ENCODE measurements around the gene ALG14. TPM values are rescaled to one million over a fixed set of nuclear protein-coding genes. Genes with fewer than 3 reads are reported as not detected.

Gene ALG14
- total and polyA plus RNA-seq, 4 experiments from 2014 or later: 1.1 to 6.8 (median 3.7) TPM

DNA sequence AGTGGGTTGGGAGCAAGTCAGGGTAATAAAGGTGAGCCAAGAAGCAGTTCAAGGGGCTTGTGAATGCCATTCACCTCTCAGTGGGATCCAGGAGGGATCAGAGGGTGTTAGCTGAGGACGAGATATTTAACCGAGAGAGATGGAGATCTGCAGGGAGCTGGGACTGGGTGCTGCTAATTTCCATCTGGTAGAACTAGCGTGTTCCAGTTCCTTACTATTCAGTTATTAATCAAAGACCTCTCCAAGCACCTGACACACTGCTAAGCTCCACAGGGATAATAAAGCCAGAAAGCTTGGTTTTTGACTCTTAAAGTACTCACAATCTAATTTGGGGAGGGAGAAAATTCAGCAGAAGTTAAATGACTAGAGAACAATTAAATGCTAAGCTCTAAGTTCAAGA, 57.7 kb downstream of the ALG14 start:
- CTCF ChIA-PET (ENCODE audit: partially characterized antibody): interaction anchor here (0.7 kb wide), 1 partner anchor 29 kb away, joined by 3 read pairs; no protein-coding TSS in a partner anchor
- DNase-seq: no peak

GRCh38 chr1:95013950-95014574, 58.7 kb downstream of the ALG14 start:
- H3K27me3 ChIP-seq (ENCODE audit: insufficient read depth, low read length): no peaks in the 10 kb centered on the region
- no peaks in the 10 kb centered on the region for H3K36me3 ChIP-seq (ENCODE audit: insufficient read depth, low read length)
- no peaks in the 10 kb centered on the region for H3K4me1 Mint-ChIP-seq
- H3K27ac Mint-ChIP-seq: no peak overlapping the region
- H3K36me3 Mint-ChIP-seq: peaks cover 3 to 14% of the 10 kb centered on the region in 2 donors
- ChIA-PET CTCF (ENCODE audit: partially characterized antibody) (no interaction called here), POLR2A (ENCODE audit: partially characterized antibody) (no interaction called here)
- intact Hi-C loops (cut with micrococcal nuclease): no loop called here
- H3K4me3 Mint-ChIP-seq: no peak overlapping the region
- no peaks in the 10 kb centered on the region for H3K9me3 ChIP-seq (ENCODE audit: control insufficient read depth in 1 of 2, low read length in 2 of 2)
- H3K27me3 Mint-ChIP-seq: no peaks in the 10 kb centered on the region
- no peaks in the 10 kb centered on the region for H3K9me3 Mint-ChIP-seq
- no peak for DNase-seq
- H3K4me3 ChIP-seq (ENCODE audit: low read length in 2 of 2): no peak overlapping the region
- H3K27ac ChIP-seq (ENCODE audit: low read depth, low read length): no peak overlapping the region
- no peaks in the 10 kb centered on the region for H3K4me1 ChIP-seq (ENCODE audit: insufficient read depth, low read length)

More for the DNA sequence above, 57.7 kb downstream of the ALG14 start:
- H3K9me3 ChIP-seq (ENCODE audit: control insufficient read depth in 1 of 2, low read length in 2 of 2): no peaks in the 10 kb centered on the region
- H3K4me3 Mint-ChIP-seq: no peak overlapping the region
- H3K4me3 ChIP-seq (ENCODE audit: low read length in 2 of 2): no peak overlapping the region
- H3K36me3 ChIP-seq (ENCODE audit: insufficient read depth, low read length): no peaks in the 10 kb centered on the region
- no peaks in the 10 kb centered on the region for H3K9me3 Mint-ChIP-seq
- H3K27me3 ChIP-seq (ENCODE audit: insufficient read depth, low read length): no peaks in the 10 kb centered on the region
- intact Hi-C loops (cut with micrococcal nuclease): no loop called here
- H3K27ac Mint-ChIP-seq: no peak overlapping the region
- no peaks in the 10 kb centered on the region for H3K4me1 ChIP-seq (ENCODE audit: insufficient read depth, low read length)
- H3K27me3 Mint-ChIP-seq: no peaks in the 10 kb centered on the region
- peaks cover 3 to 14% of the 10 kb centered on the region in 2 donors for H3K36me3 Mint-ChIP-seq
- POLR2A ChIA-PET (ENCODE audit: partially characterized antibody): no interaction called here
- H3K4me1 Mint-ChIP-seq: no peaks in the 10 kb centered on the region
- H3K27ac ChIP-seq (ENCODE audit: low read depth, low read length): no peak overlapping the region

DNA sequence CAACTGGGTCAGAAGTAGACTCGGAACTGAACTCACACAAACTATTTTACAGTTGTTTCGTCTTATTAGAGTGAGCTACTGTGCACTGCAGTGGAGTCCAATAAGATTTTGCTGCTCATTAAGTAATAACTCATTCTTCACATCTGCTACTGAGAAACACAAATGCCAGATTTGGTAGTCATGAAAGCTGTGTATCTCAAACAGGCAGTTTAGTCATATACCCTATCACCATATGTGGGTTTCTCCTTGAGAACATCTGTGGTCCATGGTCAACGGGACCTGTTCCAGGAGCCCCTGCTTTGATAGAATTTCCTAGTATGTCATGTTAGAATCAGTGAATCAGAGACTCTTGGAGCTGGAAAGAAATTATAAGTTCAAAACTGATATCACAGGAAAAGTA, 60.4 kb downstream of the ALG14 start:
- Mint-ChIP-seq H3K36me3 (peaks cover 3 to 14% of the 10 kb centered on the region in 2 donors), H3K4me1 (no peaks in the 10 kb centered on the region), H3K27me3 (no peaks in the 10 kb centered on the region), H3K4me3 (no peak overlapping the region), H3K27ac (no peak overlapping the region), H3K9me3 (no peaks in the 10 kb centered on the region)
- DNase-seq: no peak
- H3K4me1 ChIP-seq (ENCODE audit: insufficient read depth, low read length): no peaks in the 10 kb centered on the region
- CTCF ChIA-PET (ENCODE audit: partially characterized antibody): no interaction called here
- intact Hi-C loops (cut with micrococcal nuclease): no loop called here
- no peaks in the 10 kb centered on the region for H3K9me3 ChIP-seq (ENCODE audit: control insufficient read depth in 1 of 2, low read length in 2 of 2)
- H3K4me3 ChIP-seq (ENCODE audit: low read length in 2 of 2): no peak overlapping the region
- POLR2A ChIA-PET (ENCODE audit: partially characterized antibody): no interaction called here
- H3K27ac ChIP-seq (ENCODE audit: low read depth, low read length): no peak overlapping the region
- H3K27me3 ChIP-seq (ENCODE audit: insufficient read depth, low read length): no peaks in the 10 kb centered on the region
- H3K36me3 ChIP-seq (ENCODE audit: insufficient read depth, low read length): no peaks in the 10 kb centered on the region

DNA sequence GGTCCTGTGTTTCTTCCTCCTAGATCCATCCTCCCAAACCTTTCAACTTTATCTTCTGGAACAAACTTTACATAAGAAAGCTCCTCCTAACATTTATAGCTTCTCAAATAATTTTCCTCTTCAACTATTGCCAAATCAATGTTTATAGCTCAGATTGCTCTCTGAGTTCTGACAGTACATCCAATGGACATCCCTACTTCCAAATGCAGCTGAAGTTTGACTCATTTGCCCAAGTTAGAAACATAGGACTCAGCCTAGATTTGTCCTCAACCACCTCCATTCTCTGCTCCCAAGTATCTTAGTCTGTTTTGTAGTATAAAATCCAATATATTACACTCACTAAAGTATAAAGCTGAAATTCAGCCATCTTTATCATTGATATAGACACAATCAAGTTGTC, 62.6 kb downstream of the ALG14 start:
- H3K27me3 Mint-ChIP-seq: no peaks in the 10 kb centered on the region
- no peaks in the 10 kb centered on the region for H3K4me1 Mint-ChIP-seq
- Histone ChIP-seq H3K9me3 (ENCODE audit: control insufficient read depth in 1 of 2, low read length in 2 of 2) (no peaks in the 10 kb centered on the region), H3K4me1 (ENCODE audit: insufficient read depth, low read length) (no peaks in the 10 kb centered on the region), H3K36me3 (ENCODE audit: insufficient read depth, low read length) (no peaks in the 10 kb centered on the region), H3K27me3 (ENCODE audit: insufficient read depth, low read length) (no peaks in the 10 kb centered on the region), H3K27ac (ENCODE audit: low read depth, low read length) (no peak overlapping the region), H3K4me3 (ENCODE audit: low read length in 2 of 2) (no peak overlapping the region)
- CTCF ChIA-PET (ENCODE audit: partially characterized antibody): no interaction called here
- POLR2A ChIA-PET (ENCODE audit: partially characterized antibody): no interaction called here
- no peak for DNase-seq
- H3K4me3 Mint-ChIP-seq: no peak overlapping the region
- peaks cover 0 to 4% of the 10 kb centered on the region in 2 donors for H3K36me3 Mint-ChIP-seq
- no peak overlapping the region for H3K27ac Mint-ChIP-seq
- no peaks in the 10 kb centered on the region for H3K9me3 Mint-ChIP-seq
- intact Hi-C loops (cut with micrococcal nuclease): no loop called here

DNA sequence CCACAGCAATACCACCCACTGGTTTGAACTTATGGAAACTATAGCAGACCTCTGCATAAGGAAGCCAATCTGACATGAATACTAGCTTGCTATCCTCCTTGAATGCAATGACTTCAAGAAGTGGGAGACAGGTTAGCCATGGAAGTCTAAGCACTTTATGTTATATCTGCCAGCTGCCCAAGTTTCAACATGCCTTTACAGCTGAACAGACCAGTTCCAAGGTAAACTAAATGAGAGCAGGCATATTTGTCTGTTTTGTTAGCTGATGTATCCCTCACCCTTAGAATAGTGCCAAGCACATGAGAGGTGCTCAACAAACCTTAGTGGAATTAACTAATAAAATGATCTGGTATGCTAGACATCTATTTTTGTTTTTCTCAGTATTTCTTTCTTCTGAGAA, 65.1 kb downstream of the ALG14 start:
- Mint-ChIP-seq H3K9me3 (no peaks in the 10 kb centered on the region), H3K4me1 (no peaks in the 10 kb centered on the region), H3K36me3 (no peaks in the 10 kb centered on the region), H3K27ac (no peak overlapping the region), H3K4me3 (no peak overlapping the region), H3K27me3 (no peaks in the 10 kb centered on the region)
- H3K4me1 ChIP-seq (ENCODE audit: insufficient read depth, low read length): no peaks in the 10 kb centered on the region
- DNase-seq: no peak
- no peaks in the 10 kb centered on the region for H3K36me3 ChIP-seq (ENCODE audit: insufficient read depth, low read length)
- H3K27me3 ChIP-seq (ENCODE audit: insufficient read depth, low read length): no peaks in the 10 kb centered on the region
- CTCF ChIA-PET (ENCODE audit: partially characterized antibody): interaction anchor here (1.4 kb wide), 1 partner anchor 36 kb away, joined by 4 read pairs; no protein-coding TSS in a partner anchor
- H3K27ac ChIP-seq (ENCODE audit: low read depth, low read length): no peak overlapping the region
- H3K4me3 ChIP-seq (ENCODE audit: low read length in 2 of 2): no peak overlapping the region
- POLR2A ChIA-PET (ENCODE audit: partially characterized antibody): no interaction called here
- intact Hi-C loops (cut with micrococcal nuclease): no loop called here
- H3K9me3 ChIP-seq (ENCODE audit: control insufficient read depth in 1 of 2, low read length in 2 of 2): no peaks in the 10 kb centered on the region

GRCh38 chr1:95006681-95007080, 66.1 kb downstream of the ALG14 start:
- POLR2A ChIA-PET (ENCODE audit: partially characterized antibody): no interaction called here
- intact Hi-C loops (cut with micrococcal nuclease): no loop called here
- no peaks in the 10 kb centered on the region for H3K4me1 Mint-ChIP-seq

DNA sequence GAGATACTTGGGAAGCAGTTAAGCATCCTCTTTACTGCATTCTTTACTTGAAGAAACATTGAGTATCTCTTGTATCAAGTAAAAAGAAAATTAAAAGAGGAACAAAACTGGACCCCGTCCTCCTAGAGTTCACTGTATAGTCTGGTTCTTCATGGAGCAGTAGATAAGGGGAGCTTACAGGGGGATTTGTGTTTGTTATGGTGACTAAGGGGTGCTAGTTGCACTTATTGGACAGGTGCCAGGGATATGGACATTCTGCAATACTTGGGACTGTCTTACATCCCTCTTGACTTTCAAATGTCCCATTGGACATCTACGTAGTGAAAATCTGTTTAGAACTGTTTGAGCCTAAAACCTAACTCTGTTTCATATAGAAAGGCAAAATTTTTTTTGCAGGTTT, 67.2 kb downstream of the ALG14 start:
- no peak overlapping the region for H3K4me3 Mint-ChIP-seq
- Histone ChIP-seq H3K36me3 (ENCODE audit: insufficient read depth, low read length) (no peaks in the 10 kb centered on the region), H3K4me3 (ENCODE audit: low read length in 2 of 2) (no peak overlapping the region), H3K27ac (ENCODE audit: low read depth, low read length) (no peak overlapping the region), H3K27me3 (ENCODE audit: insufficient read depth, low read length) (no peaks in the 10 kb centered on the region), H3K9me3 (ENCODE audit: control insufficient read depth in 1 of 2, low read length in 2 of 2) (no peaks in the 10 kb centered on the region), H3K4me1 (ENCODE audit: insufficient read depth, low read length) (no peaks in the 10 kb centered on the region)
- no peaks in the 10 kb centered on the region for H3K4me1 Mint-ChIP-seq
- CTCF ChIA-PET (ENCODE audit: partially characterized antibody): no interaction called here
- no peaks in the 10 kb centered on the region for H3K27me3 Mint-ChIP-seq
- POLR2A ChIA-PET (ENCODE audit: partially characterized antibody): no interaction called here
- H3K36me3 Mint-ChIP-seq: no peaks in the 10 kb centered on the region
- DNase-seq: no peak
- H3K9me3 Mint-ChIP-seq: no peaks in the 10 kb centered on the region
- H3K27ac Mint-ChIP-seq: no peak overlapping the region
- intact Hi-C loops (cut with micrococcal nuclease): no loop called here

More at GRCh38 chr1:95006681-95007080, 66.1 kb downstream of the ALG14 start:
- no peak overlapping the region for H3K4me3 Mint-ChIP-seq
- H3K4me1 ChIP-seq (ENCODE audit: insufficient read depth, low read length): no peaks in the 10 kb centered on the region
- H3K27me3 ChIP-seq (ENCODE audit: insufficient read depth, low read length): no peaks in the 10 kb centered on the region
- no peak for DNase-seq
- H3K27me3 Mint-ChIP-seq: no peaks in the 10 kb centered on the region
- no peaks in the 10 kb centered on the region for H3K36me3 ChIP-seq (ENCODE audit: insufficient read depth, low read length)
- H3K4me3 ChIP-seq (ENCODE audit: low read length in 2 of 2): no peak overlapping the region
- no peaks in the 10 kb centered on the region for H3K9me3 Mint-ChIP-seq
- no peaks in the 10 kb centered on the region for H3K9me3 ChIP-seq (ENCODE audit: control insufficient read depth in 1 of 2, low read length in 2 of 2)
- CTCF ChIA-PET (ENCODE audit: partially characterized antibody): no interaction called here
- no peaks in the 10 kb centered on the region for H3K36me3 Mint-ChIP-seq
- no peak overlapping the region for H3K27ac ChIP-seq (ENCODE audit: low read depth, low read length)
- no peak overlapping the region for H3K27ac Mint-ChIP-seq

DNA sequence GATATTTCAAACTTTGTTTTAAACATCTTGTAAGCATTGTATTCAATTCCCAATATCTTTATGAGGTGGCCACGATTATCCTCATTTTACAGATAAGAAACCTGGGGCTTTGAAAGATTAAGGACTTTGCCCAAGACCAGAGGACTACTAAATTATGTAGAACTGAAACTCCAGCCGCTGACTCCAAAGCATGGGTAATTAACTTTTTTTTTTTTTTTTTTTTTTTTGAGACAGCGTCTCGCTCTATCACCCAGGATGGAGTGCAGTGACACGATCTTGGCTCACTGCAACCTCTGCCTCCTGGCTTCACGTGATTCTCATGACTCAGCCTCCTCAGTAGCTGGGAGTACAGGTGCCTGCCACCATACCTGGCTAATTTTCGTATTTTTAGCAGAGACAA, 68.7 kb downstream of the ALG14 start:
- no peaks in the 10 kb centered on the region for H3K9me3 Mint-ChIP-seq
- ChIA-PET CTCF (ENCODE audit: partially characterized antibody) (no interaction called here), POLR2A (ENCODE audit: partially characterized antibody) (no interaction called here)
- H3K36me3 Mint-ChIP-seq: no peaks in the 10 kb centered on the region
- no peaks in the 10 kb centered on the region for H3K36me3 ChIP-seq (ENCODE audit: insufficient read depth, low read length)
- no peak overlapping the region for H3K27ac ChIP-seq (ENCODE audit: low read depth, low read length)
- no peak overlapping the region for H3K27ac Mint-ChIP-seq
- intact Hi-C loops (cut with micrococcal nuclease): no loop called here
- no peak for DNase-seq
- no peak overlapping the region for H3K4me3 Mint-ChIP-seq
- no peaks in the 10 kb centered on the region for H3K27me3 ChIP-seq (ENCODE audit: insufficient read depth, low read length)
- no peaks in the 10 kb centered on the region for H3K4me1 ChIP-seq (ENCODE audit: insufficient read depth, low read length)
- no peaks in the 10 kb centered on the region for H3K27me3 Mint-ChIP-seq
- no peak overlapping the region for H3K4me3 ChIP-seq (ENCODE audit: low read length in 2 of 2)
- H3K4me1 Mint-ChIP-seq: no peaks in the 10 kb centered on the region
- no peaks in the 10 kb centered on the region for H3K9me3 ChIP-seq (ENCODE audit: control insufficient read depth in 1 of 2, low read length in 2 of 2)
